Loucy (cell line): ENCODE measurements around the gene CYTH1.

ENCODE experiments used
- CTCF ChIP-seq: fragments of 200-600 bp; sonication (generic); conservative IDR thresholded peaks from 2 replicates; pipeline ENCODE4 v1.5.1; 2014; ENCODE audit warnings: mild to moderate bottlenecking, antibody characterized with exemption, low read length
- EZH2phosphoT487 ChIP-seq: fragments of 200-600 bp; IDR thresholded peaks from 2 replicates; pipeline ENCODE4 v1.6.1; 2018; ENCODE audit warnings: antibody characterized with exemption, mild to moderate bottlenecking, moderate library complexity, borderline replicate concordance

GRCh38 chr17:78697122-78697521 lies 85.0 kb downstream of the CYTH1 start:
- TF ChIP-seq CTCF (no peak), EZH2phosphoT487 (no peak)
